ENCODE data around the gene MARK2. TPM values are rescaled to one million over a fixed set of nuclear protein-coding genes. Genes with fewer than 3 reads are reported as not detected.

MARK2 gene
- polyA plus RNA-seq, 1 of the 3 experiments (the other 2 are of a cell fraction), result 18.8 TPM

DNA sequence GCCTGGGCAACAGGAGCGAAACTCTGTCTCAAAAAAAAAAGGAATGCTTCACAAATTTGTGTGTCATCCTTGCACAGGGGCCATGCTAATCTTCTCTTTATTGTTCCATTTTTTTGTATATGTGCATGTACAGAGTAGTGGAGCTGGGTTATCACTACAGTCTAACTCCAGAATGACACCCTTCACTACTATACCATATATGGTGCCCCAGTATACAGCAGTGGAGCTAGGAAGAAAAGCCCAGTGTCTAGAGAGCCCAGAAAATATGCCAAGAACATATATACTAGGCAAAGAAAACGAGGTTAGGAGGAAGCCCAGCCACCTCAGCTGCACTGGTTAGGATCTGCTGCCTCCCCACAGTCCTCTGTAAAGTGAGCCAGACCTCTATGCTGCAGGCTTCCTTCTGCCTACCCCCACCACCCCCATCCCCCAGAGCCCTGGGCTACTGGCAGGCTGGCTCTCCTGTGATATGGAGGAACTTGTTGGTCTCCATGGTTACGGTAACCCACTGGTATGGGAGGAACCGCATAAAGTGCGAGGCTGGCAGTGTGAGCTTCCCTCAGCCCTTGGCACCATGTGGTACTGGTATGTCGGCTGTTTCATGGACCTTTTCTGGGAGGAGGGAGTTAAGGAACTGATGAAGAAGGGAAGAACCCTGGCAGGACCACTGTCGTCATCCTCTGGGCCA, 43.8 kb downstream of the MARK2 start:
- H3K79me2 ChIP-seq (ENCODE audit: insufficient read depth), result peaks cover 87% of the 10 kb centered on the region
- CTCF ChIA-PET, result interaction anchor here (1.1 to 2.1 kb wide), 6 partner anchors 10 to 114 kb away, joined by 3 to 13 read pairs (median 4); partner anchors contain the start of genes RCOR2 and ZFTA
- no peaks in the 10 kb centered on the region for H3K9me3 ChIP-seq
- TF ChIP-seq CHD2 (IDR thresholded peaks at IDR 0.05; ENCODE audit: low read length, partially characterized antibody) (peak; percentile 76), RAD21 (IDR thresholded peaks at IDR 0.05; ENCODE audit: low read length) (no peak), RCOR1 (IDR thresholded peaks at IDR 0.05; ENCODE audit: low read length) (0 out of 2 replicates have a peak, but pooled peaks have one; percentile 17), MXI1 (IDR thresholded peaks at IDR 0.05; ENCODE audit: low read depth, low read length) (peak; percentile 39; the same call in 1 of the 2 replicates), EP300 (IDR thresholded peaks at IDR 0.05; ENCODE audit: borderline replicate concordance in 1 of 2, low read depth in 1 of 2, low read length in 1 of 2) (peak in 1 of 2 experiments; percentile 30; a peak in 1 of 4 replicates)
- TF ChIP-seq, protein P1, sequence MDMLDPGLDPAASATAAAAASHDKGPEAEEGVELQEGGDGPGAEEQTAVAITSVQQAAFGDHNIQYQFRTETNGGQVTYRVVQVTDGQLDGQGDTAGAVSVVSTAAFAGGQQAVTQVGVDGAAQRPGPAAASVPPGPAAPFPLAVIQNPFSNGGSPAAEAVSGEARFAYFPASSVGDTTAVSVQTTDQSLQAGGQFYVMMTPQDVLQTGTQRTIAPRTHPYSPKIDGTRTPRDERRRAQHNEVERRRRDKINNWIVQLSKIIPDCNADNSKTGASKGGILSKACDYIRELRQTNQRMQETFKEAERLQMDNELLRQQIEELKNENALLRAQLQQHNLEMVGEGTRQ (IDR thresholded peaks at IDR 0.05; ENCODE audit: borderline replicate concordance, low read depth, low read length), result no peak
- H3K4me1 ChIP-seq (ENCODE audit: control insufficient read depth in 1 of 2, insufficient read depth in 2 of 2, low read depth in 1 of 2, low read length in 1 of 2), result peaks cover 10 to 20% of the 10 kb centered on the region in 2 experiments; a peak in 3 of 4 replicates
- WGBS (ENCODE audit: low lambda C conversion rate), result 88% methylated on average over 4 of the region's 7 CpGs
- no peak overlapping the region for H2AFZ ChIP-seq (ENCODE audit: low read depth)
- no peaks in the 10 kb centered on the region for H3K9me2 ChIP-seq
- H3F3A ChIP-seq (replicated peaks; ENCODE audit: insufficient read depth), result peaks cover 4% of the 10 kb centered on the region
- H3K27ac ChIP-seq (ENCODE audit: low read depth in 2 of 2, low read length in 1 of 2), result peak overlapping the region in 1 of 2 experiments; percentile 39; a peak in 2 of 4 replicates
- H3K4me3 ChIP-seq (ENCODE audit: low read depth in 2 of 2, low read length in 1 of 2), result no peak overlapping the region
- H3K36me3 ChIP-seq (replicated peaks in 1 of 2; ENCODE audit: control insufficient read depth in 1 of 2, insufficient read depth in 2 of 2, low read length in 1 of 2), result no peaks in the 10 kb centered on the region
- no peak overlapping the region for H3K9ac ChIP-seq
- no peak overlapping the region for H3K4me2 ChIP-seq
- H4K20me1 ChIP-seq (ENCODE audit: insufficient read depth), result peaks cover 80% of the 10 kb centered on the region
- POLR2A ChIA-PET, result interaction anchor here (1.0 kb wide), 1 partner anchor 34 kb away, joined by 3 read pairs; the partner anchor contains the start of gene RCOR2
- H3K27me3 ChIP-seq (ENCODE audit: insufficient read depth), result no peaks in the 10 kb centered on the region
- DNase-seq, result peak; percentile 79

DNA sequence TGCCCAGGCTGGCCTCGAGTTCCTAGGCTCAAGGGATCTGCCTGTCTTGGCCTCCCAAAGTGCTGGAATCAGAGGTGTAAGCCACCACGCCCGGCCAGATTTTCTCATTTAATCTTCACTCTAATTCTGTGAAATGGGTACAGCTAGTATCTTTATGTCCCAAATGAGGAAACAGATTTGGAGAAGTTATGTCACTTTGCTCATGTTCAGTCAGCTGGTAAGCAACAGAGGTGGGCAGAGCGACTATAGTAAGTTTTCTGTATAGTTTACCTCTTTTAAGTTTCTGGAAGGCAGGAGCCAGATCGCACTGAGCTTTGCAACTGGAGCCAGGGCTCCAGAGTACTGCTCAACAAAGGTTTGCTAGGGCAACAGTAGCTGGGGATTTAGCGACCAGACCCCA, 44.9 kb downstream of the MARK2 start:
- Histone ChIP-seq H3K9me3 (no peaks in the 10 kb centered on the region), H3K36me3 (replicated peaks in 1 of 2; ENCODE audit: control insufficient read depth in 1 of 2, insufficient read depth in 2 of 2, low read length in 1 of 2) (no peaks in the 10 kb centered on the region), H3K4me3 (ENCODE audit: low read depth in 2 of 2, low read length in 1 of 2) (no peak overlapping the region), H2AFZ (ENCODE audit: low read depth) (no peak overlapping the region), H3K27me3 (ENCODE audit: insufficient read depth) (no peaks in the 10 kb centered on the region), H3K4me1 (ENCODE audit: control insufficient read depth in 1 of 2, insufficient read depth in 2 of 2, low read depth in 1 of 2, low read length in 1 of 2) (peaks cover 18 to 23% of the 10 kb centered on the region in 2 experiments; a peak in 3 of 4 replicates), H3K9ac (no peak overlapping the region), H3K27ac (ENCODE audit: low read depth in 2 of 2, low read length in 1 of 2) (no peak overlapping the region), H3F3A (replicated peaks; ENCODE audit: insufficient read depth) (peaks cover 4% of the 10 kb centered on the region), H4K20me1 (ENCODE audit: insufficient read depth) (peaks cover 80% of the 10 kb centered on the region), H3K79me2 (ENCODE audit: insufficient read depth) (peaks cover 88% of the 10 kb centered on the region), H3K4me2 (no peak overlapping the region), H3K9me2 (no peaks in the 10 kb centered on the region)
- no peak for DNase-seq
- WGBS (ENCODE audit: low lambda C conversion rate), result 97% methylated on average over 6 of the region's 6 CpGs
- ChIA-PET CTCF (interaction anchor here (1.1 to 2.1 kb wide), 4 partner anchors 11 to 115 kb away, joined by 4 to 13 read pairs (median 6); partner anchors contain the start of gene ZFTA), POLR2A (interaction anchor here (1.0 to 1.3 kb wide), 2 partner anchors 33 to 45 kb away, joined by 3 to 4 read pairs; partner anchors contain the start of genes MARK2 and RCOR2)
- TF ChIP-seq NFIC (IDR thresholded peaks at IDR 0.05; ENCODE audit: borderline replicate concordance), result no peak
- no peak for TF ChIP-seq NRF1 (IDR thresholded peaks at IDR 0.05; ENCODE audit: low read depth, low read length)
- TF ChIP-seq, protein P2, sequence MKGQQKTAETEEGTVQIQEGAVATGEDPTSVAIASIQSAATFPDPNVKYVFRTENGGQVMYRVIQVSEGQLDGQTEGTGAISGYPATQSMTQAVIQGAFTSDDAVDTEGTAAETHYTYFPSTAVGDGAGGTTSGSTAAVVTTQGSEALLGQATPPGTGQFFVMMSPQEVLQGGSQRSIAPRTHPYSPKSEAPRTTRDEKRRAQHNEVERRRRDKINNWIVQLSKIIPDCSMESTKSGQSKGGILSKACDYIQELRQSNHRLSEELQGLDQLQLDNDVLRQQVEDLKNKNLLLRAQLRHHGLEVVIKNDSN (IDR thresholded peaks at IDR 0.05; ENCODE audit: borderline replicate concordance, low read depth), result no peak
- no peak for TF ChIP-seq JUND (IDR thresholded peaks at IDR 0.05)
- TF ChIP-seq, protein P3, sequence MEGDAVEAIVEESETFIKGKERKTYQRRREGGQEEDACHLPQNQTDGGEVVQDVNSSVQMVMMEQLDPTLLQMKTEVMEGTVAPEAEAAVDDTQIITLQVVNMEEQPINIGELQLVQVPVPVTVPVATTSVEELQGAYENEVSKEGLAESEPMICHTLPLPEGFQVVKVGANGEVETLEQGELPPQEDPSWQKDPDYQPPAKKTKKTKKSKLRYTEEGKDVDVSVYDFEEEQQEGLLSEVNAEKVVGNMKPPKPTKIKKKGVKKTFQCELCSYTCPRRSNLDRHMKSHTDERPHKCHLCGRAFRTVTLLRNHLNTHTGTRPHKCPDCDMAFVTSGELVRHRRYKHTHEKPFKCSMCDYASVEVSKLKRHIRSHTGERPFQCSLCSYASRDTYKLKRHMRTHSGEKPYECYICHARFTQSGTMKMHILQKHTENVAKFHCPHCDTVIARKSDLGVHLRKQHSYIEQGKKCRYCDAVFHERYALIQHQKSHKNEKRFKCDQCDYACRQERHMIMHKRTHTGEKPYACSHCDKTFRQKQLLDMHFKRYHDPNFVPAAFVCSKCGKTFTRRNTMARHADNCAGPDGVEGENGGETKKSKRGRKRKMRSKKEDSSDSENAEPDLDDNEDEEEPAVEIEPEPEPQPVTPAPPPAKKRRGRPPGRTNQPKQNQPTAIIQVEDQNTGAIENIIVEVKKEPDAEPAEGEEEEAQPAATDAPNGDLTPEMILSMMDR (IDR thresholded peaks at IDR 0.05), result no peak
- no peak for TF ChIP-seq MXI1 (IDR thresholded peaks at IDR 0.05; ENCODE audit: low read depth, low read length)
- no peak for TF ChIP-seq SIN3A (IDR thresholded peaks at IDR 0.05; ENCODE audit: borderline replicate concordance, low read depth, low read length)
- no peak for TF ChIP-seq RFX5 (IDR thresholded peaks at IDR 0.05; ENCODE audit: low read length)
- no peak for TF ChIP-seq CHD2 (IDR thresholded peaks at IDR 0.05; ENCODE audit: low read length, partially characterized antibody)
- no peak for TF ChIP-seq EP300 (IDR thresholded peaks at IDR 0.05; ENCODE audit: borderline replicate concordance in 1 of 2, low read depth in 1 of 2, low read length in 1 of 2)
- TF ChIP-seq EZH2phosphoT487 (IDR thresholded peaks at IDR 0.05; ENCODE audit: borderline replicate concordance, low read depth), result no peak
- TF ChIP-seq TEAD4 (IDR thresholded peaks at IDR 0.05; ENCODE audit: borderline replicate concordance, insufficient read depth), result no peak
- no peak for TF ChIP-seq RAD21 (IDR thresholded peaks at IDR 0.05; ENCODE audit: low read length)
- TF ChIP-seq, protein P4, sequence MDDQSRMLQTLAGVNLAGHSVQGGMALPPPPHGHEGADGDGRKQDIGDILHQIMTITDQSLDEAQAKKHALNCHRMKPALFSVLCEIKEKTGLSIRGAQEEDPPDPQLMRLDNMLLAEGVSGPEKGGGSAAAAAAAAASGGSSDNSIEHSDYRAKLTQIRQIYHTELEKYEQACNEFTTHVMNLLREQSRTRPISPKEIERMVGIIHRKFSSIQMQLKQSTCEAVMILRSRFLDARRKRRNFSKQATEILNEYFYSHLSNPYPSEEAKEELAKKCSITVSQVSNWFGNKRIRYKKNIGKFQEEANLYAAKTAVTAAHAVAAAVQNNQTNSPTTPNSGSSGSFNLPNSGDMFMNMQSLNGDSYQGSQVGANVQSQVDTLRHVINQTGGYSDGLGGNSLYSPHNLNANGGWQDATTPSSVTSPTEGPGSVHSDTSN (IDR thresholded peaks at IDR 0.05), result no peak
- TF ChIP-seq, protein P5, sequence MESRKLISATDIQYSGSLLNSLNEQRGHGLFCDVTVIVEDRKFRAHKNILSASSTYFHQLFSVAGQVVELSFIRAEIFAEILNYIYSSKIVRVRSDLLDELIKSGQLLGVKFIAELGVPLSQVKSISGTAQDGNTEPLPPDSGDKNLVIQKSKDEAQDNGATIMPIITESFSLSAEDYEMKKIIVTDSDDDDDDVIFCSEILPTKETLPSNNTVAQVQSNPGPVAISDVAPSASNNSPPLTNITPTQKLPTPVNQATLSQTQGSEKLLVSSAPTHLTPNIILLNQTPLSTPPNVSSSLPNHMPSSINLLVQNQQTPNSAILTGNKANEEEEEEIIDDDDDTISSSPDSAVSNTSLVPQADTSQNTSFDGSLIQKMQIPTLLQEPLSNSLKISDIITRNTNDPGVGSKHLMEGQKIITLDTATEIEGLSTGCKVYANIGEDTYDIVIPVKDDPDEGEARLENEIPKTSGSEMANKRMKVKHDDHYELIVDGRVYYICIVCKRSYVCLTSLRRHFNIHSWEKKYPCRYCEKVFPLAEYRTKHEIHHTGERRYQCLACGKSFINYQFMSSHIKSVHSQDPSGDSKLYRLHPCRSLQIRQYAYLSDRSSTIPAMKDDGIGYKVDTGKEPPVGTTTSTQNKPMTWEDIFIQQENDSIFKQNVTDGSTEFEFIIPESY (IDR thresholded peaks at IDR 0.05; ENCODE audit: borderline replicate concordance, low read depth), result no peak
- TF ChIP-seq GABPA (IDR thresholded peaks at IDR 0.05; ENCODE audit: low read depth), result no peak

All from SK-N-SH (cell line).